Measurements from ENCODE around the gene KRT3. TPM values are rescaled to one million over a fixed set of nuclear protein-coding genes. Genes with fewer than 3 reads are reported as not detected.

The KRT3 gene
- total RNA-seq, 1 experiment from 2014 or later, result not detected

- no peak for DNase-seq (ENCODE audit: unreplicated experiment)
- no peaks in the 10 kb centered on the region for H3K4me1 Mint-ChIP-seq (ENCODE audit: insufficient read depth, unreplicated experiment)
- H3K36me3 Mint-ChIP-seq (ENCODE audit: insufficient read depth, unreplicated experiment), result no peaks in the 10 kb centered on the region
- H3K9me3 Mint-ChIP-seq (ENCODE audit: unreplicated experiment), result peaks cover 7% of the 10 kb centered on the region
- no peak overlapping the region for H3K27ac Mint-ChIP-seq (ENCODE audit: low read depth, unreplicated experiment)
- no TSS peak for BruUV-seq (replicated peaks)
- CTCF ChIA-PET, result no interaction called here
- TF ChIP-seq CTCF (IDR thresholded peaks at IDR 0.05; ENCODE audit: unreplicated experiment), result no peak
- no peak overlapping the region for H3K4me3 Mint-ChIP-seq (ENCODE audit: unreplicated experiment)
- POLR2A ChIA-PET, result no interaction called here
- peaks cover 48% of the 10 kb centered on the region for H3K27me3 Mint-ChIP-seq (ENCODE audit: insufficient read depth, unreplicated experiment)
- intact Hi-C loops (cut with micrococcal nuclease), result no loop called here
Measured at GRCh38 chr12:52784909-52785308, 11.0 kb downstream of the KRT3 start.

GRCh38 chr12:52783563-52784316, 12.2 kb downstream of the KRT3 start:
- TF ChIP-seq CTCF (IDR thresholded peaks at IDR 0.05; ENCODE audit: unreplicated experiment), result no peak
- POLR2A ChIA-PET, result no interaction called here
- CTCF ChIA-PET, result no interaction called here
- Mint-ChIP-seq H3K4me1 (ENCODE audit: insufficient read depth, unreplicated experiment) (no peaks in the 10 kb centered on the region), H3K36me3 (ENCODE audit: insufficient read depth, unreplicated experiment) (no peaks in the 10 kb centered on the region), H3K9me3 (ENCODE audit: unreplicated experiment) (peaks cover 7% of the 10 kb centered on the region), H3K27ac (ENCODE audit: low read depth, unreplicated experiment) (no peak overlapping the region), H3K27me3 (ENCODE audit: insufficient read depth, unreplicated experiment) (peaks cover 60% of the 10 kb centered on the region), H3K4me3 (ENCODE audit: unreplicated experiment) (no peak overlapping the region)
- BruUV-seq (replicated peaks), result no TSS peak
- intact Hi-C loops (cut with micrococcal nuclease), result no loop called here
- DNase-seq (ENCODE audit: unreplicated experiment), result no peak

DNA sequence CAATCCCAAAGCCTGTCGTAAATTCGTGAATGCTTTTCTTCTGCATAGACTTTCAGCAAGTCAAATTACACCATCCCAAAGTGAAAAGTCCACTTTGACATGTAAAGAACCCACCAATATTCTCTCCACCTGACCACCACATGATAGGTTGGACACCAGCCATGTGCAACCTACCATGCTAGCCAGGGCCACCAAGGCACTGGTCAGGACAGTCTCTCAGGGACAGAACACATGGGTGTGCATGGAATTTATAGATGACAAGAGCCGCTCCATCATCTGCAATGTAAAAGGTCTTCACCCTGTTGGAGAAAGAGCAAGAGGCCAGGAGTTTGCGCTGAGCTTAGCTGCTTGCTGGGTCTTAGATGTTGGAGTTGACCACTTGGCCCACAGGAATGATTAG, 13.4 kb downstream of the KRT3 start:
- Mint-ChIP-seq H3K4me1 (ENCODE audit: insufficient read depth, unreplicated experiment) (no peaks in the 10 kb centered on the region), H3K9me3 (ENCODE audit: unreplicated experiment) (peaks cover 7% of the 10 kb centered on the region), H3K36me3 (ENCODE audit: insufficient read depth, unreplicated experiment) (no peaks in the 10 kb centered on the region), H3K27me3 (ENCODE audit: insufficient read depth, unreplicated experiment) (peaks cover 72% of the 10 kb centered on the region), H3K27ac (ENCODE audit: low read depth, unreplicated experiment) (no peak overlapping the region), H3K4me3 (ENCODE audit: unreplicated experiment) (no peak overlapping the region)
- POLR2A ChIA-PET, result interaction anchor here (1.1 kb wide), 1 partner anchor 18 kb away, joined by 7 read pairs; no protein-coding TSS in a partner anchor
- intact Hi-C loops (cut with micrococcal nuclease), result no loop called here
- CTCF ChIA-PET, result no interaction called here
- TF ChIP-seq CTCF (IDR thresholded peaks at IDR 0.05; ENCODE audit: unreplicated experiment), result no peak
- no peak for DNase-seq (ENCODE audit: unreplicated experiment)
- no TSS peak for BruUV-seq (replicated peaks)

- DNase-seq (ENCODE audit: unreplicated experiment), result no peak
- Mint-ChIP-seq H3K4me3 (ENCODE audit: unreplicated experiment) (no peak overlapping the region), H3K4me1 (ENCODE audit: insufficient read depth, unreplicated experiment) (no peaks in the 10 kb centered on the region), H3K9me3 (ENCODE audit: unreplicated experiment) (peaks cover 7% of the 10 kb centered on the region), H3K27ac (ENCODE audit: low read depth, unreplicated experiment) (no peak overlapping the region), H3K27me3 (ENCODE audit: insufficient read depth, unreplicated experiment) (peaks cover 82% of the 10 kb centered on the region), H3K36me3 (ENCODE audit: insufficient read depth, unreplicated experiment) (no peaks in the 10 kb centered on the region)
- intact Hi-C loops (cut with micrococcal nuclease), result no loop called here
- BruUV-seq (replicated peaks), result no TSS peak
- ChIA-PET POLR2A (interaction anchor here (0.6 to 1.1 kb wide), 2 partner anchors 16 to 19 kb away, joined by 3 to 7 read pairs; no protein-coding TSS in a partner anchor), CTCF (interaction anchor here (1.2 kb wide), 1 partner anchor 409 kb away, joined by 4 read pairs; no protein-coding TSS in a partner anchor)
- TF ChIP-seq CTCF (IDR thresholded peaks at IDR 0.05; ENCODE audit: unreplicated experiment), result no peak
Measured at GRCh38 chr12:52781399-52782082, 14.4 kb downstream of the KRT3 start.

All from MCF 10A (cell line).